GM21576 (cell line): ENCODE measurements around the gene POTEI.
"Not testable (repeated sequence)": the region's sequence is repeated elsewhere in the genome, so short reads cannot be mapped to it uniquely, and the experiment has no call there.

ENCODE experiments used
- ATAC-seq: cut with Tn5 transposase; IDR thresholded peaks from one replicate; pipeline ENCODE4 v1.9.1; 2021; ENCODE audit warnings: mild to moderate bottlenecking, moderate library complexity; ENCODE audit not compliant: unreplicated experiment

Gene POTEI

DNA sequence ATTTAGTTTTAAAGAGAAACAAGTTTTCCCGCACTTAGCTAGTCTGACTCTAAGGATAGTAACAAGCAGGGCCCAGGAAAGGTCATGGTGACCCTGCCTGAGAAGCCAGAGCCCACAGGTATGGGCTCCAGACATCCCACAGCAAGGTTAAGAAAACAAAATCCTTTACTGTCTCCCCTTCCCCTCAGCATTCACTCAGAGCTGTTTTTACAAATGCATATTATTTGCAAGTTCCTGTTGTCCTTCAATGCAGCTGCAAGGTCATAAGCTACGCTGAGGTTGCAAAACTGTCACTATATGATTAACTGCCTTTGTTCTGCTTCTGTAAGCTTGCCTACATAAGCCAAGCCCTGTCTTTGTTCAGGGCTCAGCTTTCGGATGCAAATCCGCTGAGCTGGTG, 18.1 kb downstream of the POTEI start:
- not testable (repeated sequence) for ATAC-seq

DNA sequence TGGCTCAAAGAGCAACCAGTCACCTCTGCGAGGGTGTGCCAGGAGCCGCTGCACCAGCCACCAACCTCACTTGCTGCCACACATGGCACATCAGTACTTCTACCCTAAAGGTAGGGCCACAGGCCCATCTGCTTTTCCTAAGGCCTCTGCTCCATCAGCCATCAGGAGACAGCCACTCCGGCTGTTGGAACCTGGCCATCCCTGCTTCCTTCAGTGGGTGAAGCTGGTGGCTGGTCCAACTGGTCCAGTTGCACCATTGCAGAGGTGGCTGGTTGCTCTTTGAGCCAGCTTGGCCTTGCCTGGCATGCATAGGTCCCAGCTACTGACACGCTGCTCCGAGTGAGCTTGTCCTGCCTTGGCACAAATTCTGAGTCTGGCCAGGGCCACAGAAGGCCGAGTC, 53.7 kb downstream of the POTEI start:
- not testable (repeated sequence) for ATAC-seq

DNA sequence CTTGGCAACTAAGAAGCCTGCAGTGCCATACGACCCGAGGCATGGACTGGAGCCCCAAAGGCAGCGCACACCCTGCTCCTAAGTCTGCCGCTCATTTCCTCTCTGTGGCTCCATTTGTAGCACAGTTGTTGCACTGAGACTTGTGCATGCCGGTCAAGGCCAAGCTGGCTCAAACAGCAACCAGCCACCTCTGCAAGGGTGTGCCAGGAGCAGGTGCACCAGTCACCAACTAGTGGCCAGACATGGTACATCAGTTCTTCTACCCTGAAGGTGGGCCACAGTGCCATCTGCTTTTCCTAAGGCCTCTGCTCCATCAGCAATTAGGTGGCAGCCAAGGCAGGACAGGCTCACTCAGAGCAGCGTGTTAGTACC, 54.4 kb downstream of the POTEI start:
- ATAC-seq: not testable (repeated sequence)

DNA sequence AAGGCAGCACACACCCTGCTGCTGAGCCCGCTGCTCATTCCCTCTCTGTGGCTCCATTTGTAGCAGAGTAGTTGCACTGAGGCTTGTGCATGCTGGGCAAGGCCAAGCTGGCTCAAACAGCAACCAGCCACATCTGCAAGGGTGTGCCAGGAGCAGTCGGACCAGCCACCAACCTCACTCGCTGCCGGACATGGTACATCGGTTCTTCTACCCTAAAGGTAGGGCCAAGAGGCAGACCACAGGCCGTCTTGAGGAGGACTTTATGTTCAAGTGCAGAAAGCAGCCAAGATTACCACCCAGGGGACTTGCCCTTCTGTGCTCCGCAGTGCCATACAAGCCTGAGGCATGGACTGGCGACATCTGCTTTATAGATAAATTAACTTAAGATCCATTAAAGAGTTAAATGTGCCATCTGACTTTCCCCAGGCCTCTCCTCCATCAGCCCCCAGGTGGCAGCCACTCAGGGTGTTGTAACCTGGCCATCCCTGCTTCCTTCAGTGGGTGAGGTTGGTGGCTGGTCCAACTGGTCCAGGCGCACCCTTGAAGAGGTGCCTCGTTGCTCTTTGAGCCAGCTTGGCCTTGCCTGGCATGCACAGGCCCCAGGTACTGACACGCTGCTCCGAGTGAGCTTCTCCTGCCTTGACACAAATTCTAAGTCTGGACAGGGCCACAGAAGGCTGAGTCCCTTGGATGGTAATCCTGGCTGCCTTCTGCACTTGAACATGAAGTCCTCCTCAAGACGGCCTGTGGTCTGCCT, 55.0 kb downstream of the POTEI start:
- ATAC-seq: not testable (repeated sequence)

DNA sequence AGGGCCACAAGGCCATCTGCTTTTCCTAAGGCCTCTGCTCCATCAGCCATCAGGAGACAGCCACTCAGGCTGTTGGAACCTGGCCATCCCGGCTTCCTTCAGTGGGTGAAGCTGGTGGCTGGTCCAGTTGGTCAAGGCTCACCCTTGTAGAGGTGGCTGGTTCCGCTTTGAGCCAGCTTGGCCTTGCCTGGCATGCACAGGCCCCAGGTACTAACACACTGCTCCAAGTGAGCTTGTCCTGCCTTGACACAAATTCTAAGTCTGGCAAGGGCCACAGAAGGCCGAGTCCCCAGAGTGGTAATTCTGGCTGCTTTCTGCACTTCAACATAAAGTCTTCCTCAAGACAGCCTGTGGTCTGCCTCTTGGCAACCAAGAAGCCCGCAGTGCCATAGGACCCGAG, 56.2 kb downstream of the POTEI start:
- ATAC-seq: not testable (repeated sequence)

DNA sequence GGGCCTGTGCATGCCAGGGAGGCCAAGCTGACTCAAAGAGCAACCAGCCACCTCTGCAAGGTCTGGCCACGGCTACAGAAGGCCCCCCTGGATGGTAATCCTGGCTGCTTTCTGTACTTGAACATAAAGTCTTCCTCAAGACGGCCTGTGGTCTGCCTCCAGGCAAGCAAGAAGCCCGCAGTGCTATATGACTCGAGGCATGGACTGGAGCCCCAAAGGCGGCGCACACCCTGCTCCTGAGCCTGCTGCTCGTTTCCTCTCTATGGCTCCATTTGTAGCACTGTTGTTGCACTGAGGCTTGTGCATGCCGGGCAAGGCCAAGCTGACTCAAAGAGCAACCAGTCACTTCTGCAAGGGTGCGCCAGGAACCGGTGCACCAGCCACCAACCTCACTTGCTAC, 57.3 kb downstream of the POTEI start:
- ATAC-seq: not testable (repeated sequence)

DNA sequence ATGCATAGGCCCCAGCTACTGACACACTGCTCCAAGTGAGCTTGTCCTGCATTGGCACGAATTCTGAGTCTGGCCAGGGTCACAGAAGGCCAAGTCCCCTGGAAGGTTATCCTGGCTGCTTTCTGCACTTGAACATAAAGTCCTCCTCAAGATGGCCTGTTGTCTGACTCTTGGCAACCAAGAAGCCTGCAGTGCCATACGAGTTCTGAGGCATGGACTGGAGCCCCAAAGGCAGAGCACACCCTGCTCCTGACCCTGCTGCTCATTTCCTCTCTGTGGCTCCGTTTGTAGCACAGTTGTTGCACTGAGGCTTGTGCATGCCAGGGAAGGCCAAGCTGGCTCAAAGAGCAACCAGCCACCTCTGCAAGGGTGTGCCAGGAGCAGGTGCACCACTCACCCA, 57.9 kb downstream of the POTEI start:
- not testable (repeated sequence) for ATAC-seq

DNA sequence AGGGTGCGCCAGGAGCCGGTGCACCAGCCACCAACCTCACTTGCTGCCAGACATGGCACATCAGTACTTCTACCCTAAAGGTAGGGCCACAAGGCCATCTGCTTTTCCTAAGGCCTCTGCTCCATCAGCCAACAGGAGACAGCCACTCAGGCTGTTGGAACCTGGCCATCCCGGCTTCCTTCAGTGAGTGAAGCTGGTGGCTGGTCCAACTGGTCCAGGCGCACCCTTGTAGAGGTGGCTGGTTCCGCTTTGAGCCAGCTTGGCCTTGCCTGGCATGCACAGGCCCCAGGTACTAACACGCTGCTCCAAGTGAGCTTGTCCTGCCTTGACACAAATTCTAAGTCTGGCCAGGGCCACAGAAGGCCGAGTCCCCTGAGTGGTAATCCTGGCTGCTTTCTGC, 58.8 kb downstream of the POTEI start:
- not testable (repeated sequence) for ATAC-seq

DNA sequence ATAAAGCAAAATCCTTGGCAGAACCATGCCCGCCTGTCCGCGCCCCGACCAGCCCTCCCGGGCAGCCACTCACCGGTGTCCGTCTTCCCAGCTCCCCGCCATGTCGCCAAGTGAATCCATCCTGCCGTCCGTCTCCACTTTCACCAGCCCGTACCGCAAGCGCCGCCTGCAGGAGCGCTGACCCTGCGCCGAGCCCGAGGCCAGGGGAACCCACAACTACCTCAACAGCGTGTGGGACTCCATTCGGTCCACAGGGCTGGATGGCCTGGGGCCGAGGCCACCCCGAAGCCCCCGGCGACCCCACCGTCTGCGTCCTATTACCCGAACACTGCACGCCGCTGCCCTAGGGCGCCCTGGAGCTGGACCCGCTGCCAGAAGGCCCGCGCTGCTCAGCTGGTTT, 81.5 kb downstream of the POTEI start:
- peak; percentile 69 for ATAC-seq

DNA sequence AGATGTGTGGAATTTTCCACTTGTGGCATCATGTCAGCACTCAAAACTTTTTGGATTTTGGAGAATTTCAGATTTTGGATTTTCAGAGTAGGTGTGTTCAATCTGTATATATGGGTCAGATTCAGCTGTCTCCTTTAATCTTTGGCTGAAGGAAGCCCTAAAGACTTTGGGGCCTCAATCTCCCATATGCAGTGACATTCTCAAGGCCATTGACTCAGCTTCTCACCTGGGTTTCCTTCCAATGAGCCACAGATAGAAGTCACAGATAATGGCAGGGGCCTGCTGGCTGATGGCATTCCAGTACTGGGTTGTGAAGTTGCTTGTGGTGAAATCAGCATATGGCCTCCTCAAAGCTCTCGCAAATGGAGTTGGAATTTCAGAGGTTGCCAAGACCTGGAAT, 90.3 kb downstream of the POTEI start:
- not testable (repeated sequence) for ATAC-seq

DNA sequence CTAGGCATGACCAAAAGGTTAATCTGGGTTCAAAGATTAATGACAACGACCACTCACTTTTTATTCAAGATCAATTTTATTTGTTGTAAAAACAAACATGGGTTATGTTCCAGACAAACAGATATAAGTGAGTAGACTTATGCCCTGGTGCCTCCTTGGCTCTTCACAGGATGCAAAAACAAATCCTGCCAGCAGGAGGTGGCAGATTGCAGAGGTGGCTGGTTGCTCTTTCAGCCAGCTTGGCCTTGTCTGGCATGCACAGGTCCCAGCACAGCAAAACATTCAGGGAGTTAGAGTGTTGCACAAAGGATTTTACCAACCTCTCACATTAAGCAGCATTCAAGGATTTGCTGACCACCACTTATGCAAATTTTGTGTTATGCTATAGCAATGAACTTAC, 92.4 kb downstream of the POTEI start:
- ATAC-seq: not testable (repeated sequence)
